Activated CD8-positive, alpha-beta T cell treated with anti-CD3 and anti-CD28 coated beads for 36 hours (primary cell): ENCODE measurements around the gene PRR12. TPM values are rescaled to one million over a fixed set of nuclear protein-coding genes. Genes with fewer than 3 reads are reported as not detected.

Experiments
- ATAC-seq: fragments of 200-7000 bp; cut with Tn5 transposase; one replicate; pipeline ENCODE4 v1.10.0; 2021; ENCODE audit warnings: mild to moderate bottlenecking, moderate library complexity
- CTCF ChIA-PET: fragments of 350-600 bp; sonication (Branson Sonifier 250); formaldehyde crosslinking; loops from one replicate; lab custom pipeline; 2021; ENCODE audit warnings: antibody characterized with exemption; lab: Charles Lee
- POLR2A ChIA-PET: fragments of 350-600 bp; sonication (Branson Sonifier 250); formaldehyde crosslinking; loops from one replicate; lab custom pipeline; 2021; ENCODE audit warnings: antibody characterized with exemption; lab: Charles Lee
- DNase-seq: peaks from one replicate; pipeline ENCODE4 v3.0.0-alpha.2; 2020
- H3K27ac Mint-ChIP-seq: one replicate; pipeline ENCODE4 v1.8.0; 2021; ENCODE audit warnings: mild to moderate bottlenecking, mixed read lengths
- H3K27me3 Mint-ChIP-seq: one replicate; pipeline ENCODE4 v1.8.0; 2021; ENCODE audit warnings: mixed read lengths
- H3K36me3 Mint-ChIP-seq: one replicate; pipeline ENCODE4 v1.8.0; 2021; ENCODE audit warnings: low read depth, mixed read lengths
- H3K4me1 Mint-ChIP-seq: one replicate; pipeline ENCODE4 v1.8.0; 2021; ENCODE audit warnings: low read depth, mixed read lengths
- H3K4me3 Mint-ChIP-seq: one replicate; pipeline ENCODE4 v1.8.0; 2021; ENCODE audit warnings: mild to moderate bottlenecking, moderate library complexity, mixed read lengths
- H3K9me3 Mint-ChIP-seq: one replicate; pipeline ENCODE4 v1.8.0; 2021; ENCODE audit warnings: mixed read lengths
- intact Hi-C: fragments of 100-400 bp; cut with micrococcal nuclease; formaldehyde crosslinking; loops from one replicate; pipeline ENCODE4 v1.10.0; 2022
- total RNA-seq, 2 experiments: library from RNA; stranded (reverse); gene quantifications; one replicate each; pipeline ENCODE4 v1.2.3, GENCODE V29; 2021
- TF ChIP-seq, protein P1 (sequence below): fragments of 200-600 bp; IDR thresholded peaks from one replicate; pipeline ENCODE4 v1.8.0; 2022; ENCODE audit warnings: antibody characterized with exemption, mild to moderate bottlenecking

Gene PRR12
- total RNA-seq, 2 experiments from 2014 or later: 16.0 to 17.8 TPM

DNA sequence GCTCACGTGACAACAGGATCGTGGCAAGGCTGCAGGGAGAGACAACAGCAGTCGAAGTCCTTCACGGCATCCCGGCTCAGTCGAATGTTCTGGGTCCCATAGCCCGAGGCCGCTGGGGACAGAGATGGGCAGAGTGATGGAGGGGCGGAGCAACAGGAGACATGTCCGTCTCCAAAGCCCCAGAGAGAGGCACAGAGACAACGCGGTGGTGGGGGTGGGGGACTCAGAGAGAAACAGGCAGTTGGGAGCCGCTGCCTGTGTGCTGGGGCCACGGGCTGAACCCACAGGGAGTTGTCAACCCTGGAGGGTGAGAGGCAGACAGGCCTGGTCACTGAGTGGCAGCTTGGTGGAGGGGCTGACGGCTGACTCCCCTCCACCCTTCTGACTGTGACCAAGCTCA lies 31.1 kb upstream of the PRR12 start:
- Mint-ChIP-seq H3K27me3 (no peaks in the 10 kb centered on the region), H3K4me3 (peak overlapping the region; percentile 80), H3K9me3 (no peaks in the 10 kb centered on the region), H3K4me1 (peaks cover 80% of the 10 kb centered on the region), H3K27ac (peak overlapping the region; percentile 91), H3K36me3 (peaks cover 61% of the 10 kb centered on the region)
- POLR2A ChIA-PET: interaction anchor here (0.7 to 5.4 kb wide), 9 partner anchors 8 to 71 kb away, joined by 3 to 33 read pairs (median 5); partner anchors contain the start of genes NOSIP, PRRG2 and RPL13A
- DNase-seq (peak; percentile 62), ATAC-seq (peak; percentile 3)
- CTCF ChIA-PET: interaction anchor here (0.7 to 5.9 kb wide), 7 partner anchors 9 to 87 kb away, joined by 3 to 65 read pairs (median 5); partner anchors contain the start of genes NOSIP and PRRG2
- intact Hi-C loops: no loop called here
- TF ChIP-seq, protein P1, sequence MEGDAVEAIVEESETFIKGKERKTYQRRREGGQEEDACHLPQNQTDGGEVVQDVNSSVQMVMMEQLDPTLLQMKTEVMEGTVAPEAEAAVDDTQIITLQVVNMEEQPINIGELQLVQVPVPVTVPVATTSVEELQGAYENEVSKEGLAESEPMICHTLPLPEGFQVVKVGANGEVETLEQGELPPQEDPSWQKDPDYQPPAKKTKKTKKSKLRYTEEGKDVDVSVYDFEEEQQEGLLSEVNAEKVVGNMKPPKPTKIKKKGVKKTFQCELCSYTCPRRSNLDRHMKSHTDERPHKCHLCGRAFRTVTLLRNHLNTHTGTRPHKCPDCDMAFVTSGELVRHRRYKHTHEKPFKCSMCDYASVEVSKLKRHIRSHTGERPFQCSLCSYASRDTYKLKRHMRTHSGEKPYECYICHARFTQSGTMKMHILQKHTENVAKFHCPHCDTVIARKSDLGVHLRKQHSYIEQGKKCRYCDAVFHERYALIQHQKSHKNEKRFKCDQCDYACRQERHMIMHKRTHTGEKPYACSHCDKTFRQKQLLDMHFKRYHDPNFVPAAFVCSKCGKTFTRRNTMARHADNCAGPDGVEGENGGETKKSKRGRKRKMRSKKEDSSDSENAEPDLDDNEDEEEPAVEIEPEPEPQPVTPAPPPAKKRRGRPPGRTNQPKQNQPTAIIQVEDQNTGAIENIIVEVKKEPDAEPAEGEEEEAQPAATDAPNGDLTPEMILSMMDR: no peak

GRCh38 chr19:49560358-49560900 lies 30.6 kb upstream of the PRR12 start:
- DNase-seq (peak; percentile 69), ATAC-seq (peak; percentile 8)
- intact Hi-C loops: no loop called here
- TF ChIP-seq, protein P1: no peak
- peak overlapping the region; percentile 91 for H3K27ac Mint-ChIP-seq
- H3K4me1 Mint-ChIP-seq: peaks cover 79% of the 10 kb centered on the region
- H3K9me3 Mint-ChIP-seq: no peaks in the 10 kb centered on the region
- H3K36me3 Mint-ChIP-seq: peaks cover 60% of the 10 kb centered on the region
- ChIA-PET POLR2A (interaction anchor here (0.7 to 5.4 kb wide), 9 partner anchors 9 to 71 kb away, joined by 3 to 33 read pairs (median 5); partner anchors contain the start of genes NOSIP, PRRG2 and RPL13A), CTCF (interaction anchor here (0.7 to 5.9 kb wide), 9 partner anchors 10 to 111 kb away, joined by 3 to 65 read pairs (median 9); partner anchors contain the start of genes NOSIP and PRRG2)
- H3K27me3 Mint-ChIP-seq: no peaks in the 10 kb centered on the region
- H3K4me3 Mint-ChIP-seq: peak overlapping the region; percentile 80

DNA sequence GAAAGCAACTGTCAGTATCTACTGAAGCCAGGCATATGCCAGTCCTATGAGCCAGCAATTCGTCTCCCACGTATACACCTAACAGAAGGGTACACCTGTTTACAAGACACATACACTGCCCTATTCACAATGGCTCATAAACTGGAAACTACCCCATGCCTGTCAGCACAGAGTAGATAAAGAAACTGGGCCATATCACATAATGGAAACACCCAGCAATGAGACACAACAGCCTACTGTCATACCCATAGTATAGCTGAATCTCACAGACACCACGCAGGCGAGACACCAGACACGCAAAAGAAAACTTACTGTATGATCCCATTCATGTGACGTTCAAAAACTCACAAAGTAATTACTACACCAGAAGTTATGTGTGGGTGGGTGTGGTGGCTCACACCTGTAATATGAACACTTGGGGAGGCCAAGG lies 26.4 kb upstream of the PRR12 start:
- Mint-ChIP-seq H3K9me3 (no peaks in the 10 kb centered on the region), H3K4me1 (peaks cover 70% of the 10 kb centered on the region), H3K36me3 (peaks cover 32% of the 10 kb centered on the region), H3K4me3 (no peak overlapping the region), H3K27me3 (no peaks in the 10 kb centered on the region), H3K27ac (peak overlapping the region; percentile 59)
- ATAC-seq: peak; percentile 64
- POLR2A ChIA-PET: interaction anchor here (1.0 to 4.0 kb wide), 7 partner anchors 10 to 67 kb away, joined by 3 to 31 read pairs (median 3); no protein-coding TSS in a partner anchor
- TF ChIP-seq, protein P1: no peak
- intact Hi-C loops: no loop called here
- peak; percentile 72 for DNase-seq
- CTCF ChIA-PET: interaction anchor here (1.9 to 4.0 kb wide), 3 partner anchors 16 to 58 kb away, joined by 5 to 17 read pairs (median 5); no protein-coding TSS in a partner anchor

GRCh38 chr19:49565261-49565660 lies 25.7 kb upstream of the PRR12 start:
- TF ChIP-seq, protein P1: no peak
- intact Hi-C loops: no loop called here
- no peak for ATAC-seq
- CTCF ChIA-PET: interaction anchor here (0.7 to 4.0 kb wide), 6 partner anchors 14 to 62 kb away, joined by 3 to 17 read pairs (median 5); no protein-coding TSS in a partner anchor
- H3K4me1 Mint-ChIP-seq: peaks cover 70% of the 10 kb centered on the region
- peaks cover 27% of the 10 kb centered on the region for H3K36me3 Mint-ChIP-seq
- no peak for DNase-seq
- POLR2A ChIA-PET: interaction anchor here (0.6 to 4.0 kb wide), 7 partner anchors 11 to 79 kb away, joined by 3 to 31 read pairs (median 3); no protein-coding TSS in a partner anchor
- peak overlapping the region; percentile 59 for H3K27ac Mint-ChIP-seq
- no peaks in the 10 kb centered on the region for H3K27me3 Mint-ChIP-seq
- no peak overlapping the region for H3K4me3 Mint-ChIP-seq
- no peaks in the 10 kb centered on the region for H3K9me3 Mint-ChIP-seq
